BJ (cell line): ENCODE results near the gene CYTH3. TPM values are rescaled to one million over a fixed set of nuclear protein-coding genes. Genes with fewer than 3 reads are reported as not detected.

Experiments used
- CTCF ChIA-PET: fragments of 350-600 bp; formaldehyde crosslinking; extraction: SDS; loops from one replicate; lab custom pipeline; 2021; ENCODE audit warnings: antibody characterized with exemption, inconsistent platforms; lab: Yijun Ruan, JAX
- POLR2A ChIA-PET: fragments of 300-600 bp; sonication (Branson Sonifier 250); formaldehyde crosslinking; extraction: SDS; loops from one replicate; lab custom pipeline; 2021; ENCODE audit warnings: antibody characterized with exemption; lab: Charles Lee
- DNase-seq: peaks from one replicate; pipeline ENCODE4 v3.0.0-alpha.2; 2011; ENCODE audit warnings: low read depth
- H3K27me3 ChIP-seq: 2 replicates; pipeline ENCODE4 v1.6.0; 2011; ENCODE audit warnings: low read length; ENCODE audit not compliant: control insufficient read depth, insufficient read depth
- H3K36me3 ChIP-seq: 2 replicates; pipeline ENCODE4 v1.5.1; 2011; ENCODE audit warnings: low read length; ENCODE audit not compliant: control insufficient read depth, insufficient read depth
- H3K4me3 ChIP-seq: 2 replicates; pipeline ENCODE4 v1.5.1; 2011; ENCODE audit warnings: low read depth, mild to moderate bottlenecking, control low read depth, low read length
- polyA plus RNA-seq: library from polyadenylated mRNA; depleted of rRNA; stranded (reverse); fragments of >200 nt; gene quantifications from 2 replicates; pipeline ENCODE4 v1.2.3, GENCODE V29; 2011
- TF ChIP-seq, protein P1 (sequence below): IDR thresholded peaks from 2 replicates; pipeline ENCODE4 v1.5.1; 2011; ENCODE audit warnings: low read depth, mild to moderate bottlenecking, control low read depth, inconsistent platforms, low read length, moderate library complexity; ENCODE audit not compliant: insufficient read depth

The CYTH3 gene
- polyA plus RNA-seq, 1 experiment: 45.5 TPM

- POLR2A ChIA-PET: no interaction called here
- Histone ChIP-seq H3K36me3 (peaks cover 31% of the 10 kb centered on the region), H3K4me3 (no peak overlapping the region), H3K27me3 (no peaks in the 10 kb centered on the region)
- CTCF ChIA-PET: interaction anchor here (1.1 to 5.2 kb wide), 4 partner anchors 15 to 165 kb away, joined by 3 to 85 read pairs (median 5); no protein-coding TSS in a partner anchor
- TF ChIP-seq, protein P1, sequence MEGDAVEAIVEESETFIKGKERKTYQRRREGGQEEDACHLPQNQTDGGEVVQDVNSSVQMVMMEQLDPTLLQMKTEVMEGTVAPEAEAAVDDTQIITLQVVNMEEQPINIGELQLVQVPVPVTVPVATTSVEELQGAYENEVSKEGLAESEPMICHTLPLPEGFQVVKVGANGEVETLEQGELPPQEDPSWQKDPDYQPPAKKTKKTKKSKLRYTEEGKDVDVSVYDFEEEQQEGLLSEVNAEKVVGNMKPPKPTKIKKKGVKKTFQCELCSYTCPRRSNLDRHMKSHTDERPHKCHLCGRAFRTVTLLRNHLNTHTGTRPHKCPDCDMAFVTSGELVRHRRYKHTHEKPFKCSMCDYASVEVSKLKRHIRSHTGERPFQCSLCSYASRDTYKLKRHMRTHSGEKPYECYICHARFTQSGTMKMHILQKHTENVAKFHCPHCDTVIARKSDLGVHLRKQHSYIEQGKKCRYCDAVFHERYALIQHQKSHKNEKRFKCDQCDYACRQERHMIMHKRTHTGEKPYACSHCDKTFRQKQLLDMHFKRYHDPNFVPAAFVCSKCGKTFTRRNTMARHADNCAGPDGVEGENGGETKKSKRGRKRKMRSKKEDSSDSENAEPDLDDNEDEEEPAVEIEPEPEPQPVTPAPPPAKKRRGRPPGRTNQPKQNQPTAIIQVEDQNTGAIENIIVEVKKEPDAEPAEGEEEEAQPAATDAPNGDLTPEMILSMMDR: no peak
- no peak for DNase-seq
Measured at GRCh38 chr7:6162650-6163366, 109.6 kb downstream of the CYTH3 start.

GRCh38 chr7:6162331-6162620 is 110.1 kb downstream of the CYTH3 start:
- Histone ChIP-seq H3K4me3 (no peak overlapping the region), H3K36me3 (peaks cover 28% of the 10 kb centered on the region), H3K27me3 (no peaks in the 10 kb centered on the region)
- POLR2A ChIA-PET: no interaction called here
- DNase-seq: no peak
- CTCF ChIA-PET: interaction anchor here (1.1 to 5.2 kb wide), 4 partner anchors 14 to 165 kb away, joined by 3 to 85 read pairs (median 5); no protein-coding TSS in a partner anchor
- TF ChIP-seq, protein P1: no peak

GRCh38 chr7:6161463-6162330 is 110.7 kb downstream of the CYTH3 start:
- H3K27me3 ChIP-seq: no peaks in the 10 kb centered on the region
- H3K36me3 ChIP-seq: peaks cover 27% of the 10 kb centered on the region
- H3K4me3 ChIP-seq: no peak overlapping the region
- ChIA-PET POLR2A (no interaction called here), CTCF (interaction anchor here (1.1 to 5.2 kb wide), 4 partner anchors 13 to 164 kb away, joined by 3 to 85 read pairs (median 5); no protein-coding TSS in a partner anchor)
- no peak for DNase-seq
- TF ChIP-seq, protein P1: no peak

GRCh38 chr7:6160191-6160623 is 112.2 kb downstream of the CYTH3 start:
- H3K27me3 ChIP-seq: no peaks in the 10 kb centered on the region
- peaks cover 26% of the 10 kb centered on the region for H3K36me3 ChIP-seq
- TF ChIP-seq, protein P1: peak; percentile 88
- no peak overlapping the region for H3K4me3 ChIP-seq
- DNase-seq: no peak
- CTCF ChIA-PET: interaction anchor here (0.6 to 5.2 kb wide), 37 partner anchors 9 to 189 kb away, joined by 3 to 85 read pairs (median 4); no protein-coding TSS in a partner anchor
- POLR2A ChIA-PET: interaction anchor here (1.0 kb wide), 1 partner anchor 163 kb away, joined by 8 read pairs; no protein-coding TSS in a partner anchor
